A549 (cell line): ENCODE measurements around the gene SEMA5A. TPM values are rescaled to one million over a fixed set of nuclear protein-coding genes. Genes with fewer than 3 reads are reported as not detected.

Source experiments
- ATAC-seq, 2 experiments: fragments of 200-7000 bp in 1 of 2; fragments of >200 bp in 1 of 2; cut with Nextera tagmentation in 1 of 2; cut with Tn5 transposase in 1 of 2; 3 replicates each; pipeline versions ENCODE4 v1.8.0 to v1.9.1; 2018 to 2020; ENCODE audit warnings: mild to moderate bottlenecking in 1 of 2, moderate library complexity in 1 of 2
- CTCF ChIA-PET: fragments of 300-600 bp; sonication (Branson Sonifier 250); formaldehyde crosslinking; extraction: SDS; loops from one replicate; lab custom pipeline; 2021; ENCODE audit warnings: antibody characterized with exemption, inconsistent platforms; lab: Yijun Ruan, JAX
- POLR2A ChIA-PET: fragments of 350-600 bp; formaldehyde crosslinking; extraction: SDS; loops from one replicate; lab custom pipeline; 2021; ENCODE audit warnings: antibody characterized with exemption, inconsistent platforms; lab: Yijun Ruan, JAX
- DNase-seq, 2 experiments: peaks; one replicate each; pipeline versions ENCODE4 v3.0.0 to v3.0.0-alpha.2; 2011 to 2016; ENCODE audit warnings: low read depth in 1 of 2, low spot score in 1 of 2
- FAIRE-seq: peaks from 2 replicates; lab custom pipeline; 2011; peaks lifted over from hg19 to GRCh38; lab: Jason Lieb, UNC
- H3K27ac ChIP-seq, 2 experiments: fragments of >200 bp; sonication (Bioruptor Twin); formaldehyde crosslinking; 3 replicates each; pipeline ENCODE4 v1.5.1; 2016 to 2017
- H3K4me1 ChIP-seq: fragments of >200 bp; sonication (Bioruptor Twin); formaldehyde crosslinking; 3 replicates; pipeline ENCODE4 v1.6.1; 2016
- H3K4me2 ChIP-seq: fragments of >200 bp; sonication (Bioruptor Twin); formaldehyde crosslinking; 3 replicates; pipeline ENCODE4 v1.6.1; 2016
- H3K4me3 ChIP-seq: fragments of >200 bp; sonication (Bioruptor Twin); formaldehyde crosslinking; 3 replicates; pipeline ENCODE4 v1.5.1; 2016
- H3K9me3 ChIP-seq: fragments of >200 bp; sonication (Bioruptor Twin); formaldehyde crosslinking; 3 replicates; pipeline ENCODE4 v1.6.1; 2016
- BCL3 ChIP-seq: fragments of >200 bp; sonication (Bioruptor Twin); formaldehyde crosslinking; IDR thresholded peaks from 3 replicates; pipeline ENCODE4 v1.6.1; 2016
- CBX8 ChIP-seq: fragments of 200-600 bp; sonication (generic); IDR thresholded peaks from 2 replicates; pipeline ENCODE4 v1.6.1; 2016
- CEBPB ChIP-seq, 2 experiments: fragments of >200 bp in 1 of 2; sonication (Bioruptor Twin) in 1 of 2; formaldehyde crosslinking in 1 of 2; IDR thresholded peaks; 2 replicates each; pipeline ENCODE4 v1.6.1; 2012 to 2016
- CHD2 ChIP-seq: fragments of 150-350 bp; IDR thresholded peaks from 2 replicates; pipeline ENCODE4 v1.6.1; 2014; ENCODE audit warnings: low read length; ENCODE audit not compliant: partially characterized antibody
- CTCF ChIP-seq: fragments of >200 bp; sonication (Bioruptor Twin); formaldehyde crosslinking; IDR thresholded peaks from 3 replicates; pipeline ENCODE4 v1.5.1; 2016
- E2F6 ChIP-seq: IDR thresholded peaks from 2 replicates; pipeline ENCODE4 v1.6.1; 2012; ENCODE audit warnings: low read depth, borderline replicate concordance
- EHF ChIP-seq: fragments of 250-450 bp; sonication (Bioruptor Pico); IDR thresholded peaks from 2 replicates; pipeline ENCODE4 v1.5.0; 2020; ENCODE audit warnings: mild to moderate bottlenecking
- ELK1 ChIP-seq: fragments of 150-350 bp; IDR thresholded peaks from 2 replicates; pipeline ENCODE4 v1.6.1; 2014; ENCODE audit warnings: low read depth, mild to moderate bottlenecking, low read length
- ESRRA ChIP-seq: fragments of 150-350 bp; IDR thresholded peaks from 2 replicates; pipeline ENCODE4 v1.6.1; 2014; ENCODE audit warnings: mild to moderate bottlenecking, low read length, borderline replicate concordance
- FOSB ChIP-seq: fragments of 250-450 bp; sonication (Bioruptor Pico); IDR thresholded peaks from 2 replicates; pipeline ENCODE4 v1.5.0; 2020; ENCODE audit warnings: mild to moderate bottlenecking, moderate library complexity
- FOSL2 ChIP-seq, 2 experiments: fragments of 450-650 bp in 1 of 2; fragments of >200 bp in 1 of 2; sonication (Bioruptor Twin) in 1 of 2; formaldehyde crosslinking; IDR thresholded peaks; 2 replicates each; pipeline versions ENCODE4 v1.5.0 to v1.6.1; 2016 to 2020; ENCODE audit warnings: mild to moderate bottlenecking in 1 of 2, moderate library complexity in 1 of 2
- HEYL ChIP-seq: fragments of 250-450 bp; sonication (Bioruptor Pico); IDR thresholded peaks from 2 replicates; pipeline ENCODE4 v1.8.0; 2021; ENCODE audit warnings: mild to moderate bottlenecking, moderate library complexity
- HMGXB4 ChIP-seq: fragments of 250-450 bp; sonication (Bioruptor Pico); IDR thresholded peaks from 2 replicates; pipeline ENCODE4 v1.5.0; 2021; ENCODE audit warnings: mild to moderate bottlenecking, moderate library complexity, borderline replicate concordance
- HOXA7 ChIP-seq: fragments of 250-450 bp; sonication (Bioruptor Pico); IDR thresholded peaks from 2 replicates; pipeline ENCODE4 v1.5.0; 2020; ENCODE audit warnings: mild to moderate bottlenecking, moderate library complexity
- HOXB13 ChIP-seq: fragments of 250-450 bp; sonication (Bioruptor Pico); IDR thresholded peaks from 2 replicates; pipeline ENCODE4 v1.5.0; 2020; ENCODE audit warnings: low read depth, mild to moderate bottlenecking, moderate library complexity
- HOXB5 ChIP-seq: fragments of 250-450 bp; sonication (Bioruptor Pico); IDR thresholded peaks from 2 replicates; pipeline ENCODE4 v1.5.0; 2020; ENCODE audit warnings: mild to moderate bottlenecking, moderate library complexity
- JUN ChIP-seq, 2 experiments: fragments of >200 bp; sonication (Bioruptor Twin); formaldehyde crosslinking; IDR thresholded peaks; 2 replicates in 1 of 2; 3 replicates in 1 of 2; pipeline ENCODE4 v1.6.1; 2016 to 2017
- KDM1A ChIP-seq: fragments of 200-600 bp; sonication (generic); IDR thresholded peaks from 2 replicates; pipeline ENCODE4 v1.6.1; 2016; ENCODE audit warnings: low read depth, mild to moderate bottlenecking
- MAFK ChIP-seq: fragments of 450-650 bp; IDR thresholded peaks from 2 replicates; pipeline ENCODE4 v1.6.1; 2014; ENCODE audit not compliant: partially characterized antibody
- MAX ChIP-seq: IDR thresholded peaks from 2 replicates; pipeline ENCODE4 v1.6.1; 2012
- MYC ChIP-seq: IDR thresholded peaks from 2 replicates; pipeline ENCODE4 v1.6.1; 2012; ENCODE audit warnings: mild to moderate bottlenecking, inconsistent platforms, low read length, improper control_type of control experiment, borderline replicate concordance
- NFE2L2 ChIP-seq: fragments of 150-350 bp; conservative IDR thresholded peaks from 2 replicates; pipeline ENCODE4 v1.6.1; 2014; ENCODE audit warnings: low read length
- NPAS2 ChIP-seq: fragments of 250-450 bp; sonication (Bioruptor Pico); IDR thresholded peaks from 2 replicates; pipeline ENCODE4 v1.8.0; 2022; ENCODE audit warnings: mild to moderate bottlenecking, moderate library complexity, borderline replicate concordance
- NR3C1 ChIP-seq: fragments of >200 bp; sonication (Bioruptor Twin); formaldehyde crosslinking; IDR thresholded peaks from 3 replicates; pipeline ENCODE4 v1.6.1; 2017
- POLR2A ChIP-seq: IDR thresholded peaks from 2 replicates; pipeline ENCODE4 v1.6.1; 2012; ENCODE audit warnings: mild to moderate bottlenecking, low read length
- RAD21 ChIP-seq, 2 experiments: fragments of >200 bp in 1 of 2; sonication (Bioruptor Twin) in 1 of 2; formaldehyde crosslinking in 1 of 2; IDR thresholded peaks in 1 of 2; conservative IDR thresholded peaks in 1 of 2; 2 replicates in 1 of 2; 3 replicates in 1 of 2; pipeline ENCODE4 v1.6.1; 2012 to 2018; ENCODE audit warnings: inconsistent platforms in 1 of 2
- RCOR1 ChIP-seq: fragments of 150-350 bp; IDR thresholded peaks from 2 replicates; pipeline ENCODE4 v1.6.1; 2014; ENCODE audit warnings: antibody characterized with exemption, low read length, low read depth
- RFX5 ChIP-seq: fragments of 450-650 bp; IDR thresholded peaks from 2 replicates; pipeline ENCODE4 v1.7.1; 2014; ENCODE audit warnings: antibody characterized with exemption, mild to moderate bottlenecking, moderate library complexity
- RNF2 ChIP-seq: fragments of 200-600 bp; sonication (generic); IDR thresholded peaks from 2 replicates; pipeline ENCODE4 v1.6.1; 2016; ENCODE audit warnings: low read depth, mild to moderate bottlenecking, antibody characterized with exemption, moderate library complexity, borderline replicate concordance
- SMC3 ChIP-seq: fragments of >200 bp; sonication (Bioruptor Twin); formaldehyde crosslinking; IDR thresholded peaks from 3 replicates; pipeline ENCODE4 v1.6.1; 2018; ENCODE audit warnings: inconsistent platforms
- SREBF2 ChIP-seq: fragments of 450-650 bp; IDR thresholded peaks from 2 replicates; pipeline ENCODE4 v1.6.1; 2014; ENCODE audit warnings: mild to moderate bottlenecking, moderate library complexity
- WGBS: methylation state at CpG from one replicate; pipeline ENCODE4 v1.1.6; 2017; ENCODE audit errors: missing lambda C conversion rate; 5-methylcytosine and 5-hydroxymethylcytosine counted together
- polyA plus RNA-seq, 4 experiments: library from polyadenylated mRNA; depleted of rRNA in 3 of 4; stranded (reverse); fragments of >200 nt; fragmentation: RNase III in 1 of 4; extraction: RNeasy Plus Mini Kit Qiagen cat#74134 plus additional on column Dnase treatment in 1 of 4; gene quantifications; 2 replicates in 3 of 4; 3 replicates in 1 of 4; pipeline ENCODE4 v1.2.3, GENCODE V29; 2011 to 2017

The SEMA5A gene
- polyA plus RNA-seq, 2 of the 4 experiments (the other 2 are of a cell fraction): not detected

- no peak overlapping the region for H3K4me3 ChIP-seq
- no peak for TF ChIP-seq SREBF2
- TF ChIP-seq KDM1A: no peak
- TF ChIP-seq SMC3: no peak
- no peak for TF ChIP-seq ESRRA
- TF ChIP-seq HOXA7 (CRISPR knock-in tag): no peak
- TF ChIP-seq RCOR1: no peak
- no peak for TF ChIP-seq NR3C1
- TF ChIP-seq FOSB: no peak
- CTCF ChIA-PET: interaction anchor here (0.6 kb wide), 1 partner anchor 1271 kb away, joined by 4 read pairs; no protein-coding TSS in a partner anchor
- no peak overlapping the region for H3K4me2 ChIP-seq
- H3K27ac ChIP-seq: no peak overlapping the region
- DNase-seq (no peak), FAIRE-seq (no peak), ATAC-seq (no peak)
- no peaks in the 10 kb centered on the region for H3K9me3 ChIP-seq
- H3K4me1 ChIP-seq: no peaks in the 10 kb centered on the region
- POLR2A ChIA-PET: no interaction called here
Observed at GRCh38 chr5:9233712-9234111, 312.2 kb downstream of the SEMA5A start.

- CTCF ChIA-PET: no interaction called here
- H3K4me1 ChIP-seq: no peaks in the 10 kb centered on the region
Observed at GRCh38 chr5:9233035-9233434, 312.8 kb downstream of the SEMA5A start.

GRCh38 chr5:9231842-9232241 lies 314.0 kb downstream of the SEMA5A start:
- CTCF ChIA-PET: no interaction called here
- Histone ChIP-seq H3K4me1 (no peaks in the 10 kb centered on the region), H3K9me3 (no peaks in the 10 kb centered on the region), H3K27ac (no peak overlapping the region), H3K4me3 (no peak overlapping the region), H3K4me2 (no peak overlapping the region)
- POLR2A ChIA-PET: no interaction called here
- FAIRE-seq: no peak
- no peak for ATAC-seq
- 6% methylated on average over 2 of the region's 2 CpGs for WGBS
- DNase-seq: no peak
- TF ChIP-seq RNF2 (no peak), FOSL2 (IDR thresholded peaks at IDR 0.05) (no peak), FOSL2 (CRISPR knock-in tag; IDR thresholded peaks at IDR 0.05) (no peak), CTCF (no peak), CHD2 (no peak), SMC3 (no peak), HOXA7 (CRISPR knock-in tag) (no peak), MAX (no peak), FOSB (no peak), CEBPB (IDR thresholded peaks at IDR 0.05) (no peak), MYC (no peak), E2F6 (no peak), BCL3 (no peak), NFE2L2 (no peak), JUN (IDR thresholded peaks at IDR 0.05) (no peak)

More at GRCh38 chr5:9233035-9233434, 312.8 kb downstream of the SEMA5A start:
- ATAC-seq: no peak
- POLR2A ChIA-PET: no interaction called here
- FAIRE-seq: no peak
- no peak for DNase-seq
- H3K4me2 ChIP-seq: no peak overlapping the region
- WGBS: 0% methylated on average over 2 of the region's 2 CpGs
- H3K4me3 ChIP-seq: no peak overlapping the region
- H3K27ac ChIP-seq: no peak overlapping the region
- no peak for TF ChIP-seq HOXA7 (CRISPR knock-in tag)
- no peak for TF ChIP-seq MAFK
- TF ChIP-seq ELK1: no peak
- no peak for TF ChIP-seq NPAS2 (CRISPR knock-in tag)
- no peak for TF ChIP-seq HMGXB4 (CRISPR knock-in tag)
- TF ChIP-seq RFX5: no peak
- no peak for TF ChIP-seq HEYL (CRISPR knock-in tag)
- no peak for TF ChIP-seq POLR2A
- TF ChIP-seq CHD2: no peak
- TF ChIP-seq CBX8: no peak
- no peak for TF ChIP-seq HOXB5
- TF ChIP-seq RAD21 (conservative IDR thresholded peaks at IDR 0.05 in 1 of 2, IDR thresholded peaks at IDR 0.05 in 1 of 2): no peak
- TF ChIP-seq EHF (CRISPR knock-in tag): no peak
- TF ChIP-seq HOXB13: no peak
- no peaks in the 10 kb centered on the region for H3K9me3 ChIP-seq
